Right atrium auricular region (tissue), 2 donors: ENCODE results near the gene TRHDE. TPM values are rescaled to one million over a fixed set of nuclear protein-coding genes. Genes with fewer than 3 reads are reported as not detected.

ENCODE experiments used
- DNase-seq: peaks from one replicate; pipeline ENCODE4 v3.0.0-alpha.2; 2019; ENCODE audit warnings: low spot score
- H3K27ac ChIP-seq, 2 donors: fragments of 200-600 bp; sonication (generic); 1 replicate in 1 of 2; 2 replicates in 1 of 2; pipeline ENCODE4 v1.5.1; 2016 to 2019
- H3K27me3 ChIP-seq, 2 donors: fragments of 200-600 bp; sonication (generic); one replicate each; pipeline versions ENCODE4 v1.5.1 to v1.6.0; 2017 to 2019
- H3K36me3 ChIP-seq: fragments of 200-600 bp; sonication (generic); one replicate; pipeline ENCODE4 v1.5.1; 2016
- H3K4me1 ChIP-seq, 2 donors: fragments of 200-600 bp; sonication (generic); one replicate each; pipeline versions ENCODE4 v1.5.1 to v1.6.0; 2017 to 2019
- H3K4me3 ChIP-seq, 2 donors: fragments of 200-600 bp; sonication (generic); 1 replicate in 1 of 2; 2 replicates in 1 of 2; pipeline ENCODE4 v1.5.1; 2017 to 2019; ENCODE audit warnings: mild to moderate bottlenecking in 1 of 2, moderate library complexity in 1 of 2
- H3K9me3 ChIP-seq, 2 donors: fragments of 200-600 bp; sonication (generic); one replicate each; pipeline ENCODE4 v1.5.1; 2019
- CTCF ChIP-seq, 2 donors: fragments of 200-600 bp; sonication (generic); IDR thresholded peaks; one replicate each; pipeline ENCODE4 v1.5.1; 2019; ENCODE audit warnings: antibody characterized with exemption in 2 of 2
- total RNA-seq, 2 donors: library from RNA; depleted of rRNA; stranded (reverse); fragments of >200 nt; gene quantifications; one replicate each; pipeline ENCODE4 v1.1.0, GENCODE V29; 2016

Gene TRHDE
- total RNA-seq, 2 donors from 2014 or later: 0.37 to 3.4 TPM

- no peaks in the 10 kb centered on the region for H3K4me1 ChIP-seq
- no peaks in the 10 kb centered on the region for H3K36me3 ChIP-seq
- no peak for DNase-seq
- H3K27me3 ChIP-seq: no peaks in the 10 kb centered on the region
- TF ChIP-seq CTCF (IDR thresholded peaks at IDR 0.05): no peak
- no peaks in the 10 kb centered on the region for H3K9me3 ChIP-seq
- no peak overlapping the region for H3K27ac ChIP-seq
- H3K4me3 ChIP-seq: no peak overlapping the region
Observed at GRCh38 chr12:72471806-72472205, 199.6 kb downstream of the TRHDE start.

- no peaks in the 10 kb centered on the region for H3K27me3 ChIP-seq
- no peaks in the 10 kb centered on the region for H3K36me3 ChIP-seq
- H3K4me3 ChIP-seq: no peak overlapping the region
- no peaks in the 10 kb centered on the region for H3K4me1 ChIP-seq
- no peak for TF ChIP-seq CTCF (IDR thresholded peaks at IDR 0.05)
- no peak for DNase-seq
- H3K9me3 ChIP-seq: no peaks in the 10 kb centered on the region
- H3K27ac ChIP-seq: no peak overlapping the region
Observed at GRCh38 chr12:72472350-72472749, 200.2 kb downstream of the TRHDE start.

- no peak overlapping the region for H3K27ac ChIP-seq
- TF ChIP-seq CTCF (IDR thresholded peaks at IDR 0.05): no peak
- H3K9me3 ChIP-seq: no peaks in the 10 kb centered on the region
- no peak overlapping the region for H3K4me3 ChIP-seq
- DNase-seq: no peak
- H3K27me3 ChIP-seq: no peaks in the 10 kb centered on the region
- H3K36me3 ChIP-seq: no peaks in the 10 kb centered on the region
- H3K4me1 ChIP-seq: no peaks in the 10 kb centered on the region
Observed at GRCh38 chr12:72476301-72476700, 204.1 kb downstream of the TRHDE start.

- TF ChIP-seq CTCF (IDR thresholded peaks at IDR 0.05): no peak
- no peaks in the 10 kb centered on the region for H3K4me1 ChIP-seq
- peaks cover 0 to 14% of the 10 kb centered on the region in 2 donors for H3K9me3 ChIP-seq
- H3K4me3 ChIP-seq: no peak overlapping the region
- no peak overlapping the region for H3K27ac ChIP-seq
- DNase-seq: no peak
- no peaks in the 10 kb centered on the region for H3K36me3 ChIP-seq
- no peaks in the 10 kb centered on the region for H3K27me3 ChIP-seq
Observed at GRCh38 chr12:72485017-72485701, 213.0 kb downstream of the TRHDE start.

- Histone ChIP-seq H3K4me3 (no peak overlapping the region), H3K27me3 (no peaks in the 10 kb centered on the region), H3K36me3 (no peaks in the 10 kb centered on the region), H3K4me1 (no peaks in the 10 kb centered on the region), H3K9me3 (peaks cover 0 to 14% of the 10 kb centered on the region in 2 donors), H3K27ac (no peak overlapping the region)
- no peak for DNase-seq
- no peak for TF ChIP-seq CTCF (IDR thresholded peaks at IDR 0.05)
Observed at GRCh38 chr12:72491426-72491825, 219.3 kb downstream of the TRHDE start.

GRCh38 chr12:72493407-72493806 lies 221.2 kb downstream of the TRHDE start:
- H3K9me3 ChIP-seq: no peaks in the 10 kb centered on the region
- H3K27me3 ChIP-seq: no peaks in the 10 kb centered on the region
- H3K4me1 ChIP-seq: no peaks in the 10 kb centered on the region
- H3K4me3 ChIP-seq: no peak overlapping the region
- no peak overlapping the region for H3K27ac ChIP-seq
- no peaks in the 10 kb centered on the region for H3K36me3 ChIP-seq
- TF ChIP-seq CTCF (IDR thresholded peaks at IDR 0.05): no peak
- no peak for DNase-seq
